NCI-H2029 treated with DMSO at 0.1 percent for 48 hours (cell line): Measurements from ENCODE around the gene LRRC8C.

Experiments
- DNase-seq: peaks from one replicate; lab custom pipeline; 2025; lab: John Stamatoyannopoulos, UW

The LRRC8C gene

GRCh38 chr1:89767618-89768017, 134.7 kb downstream of the LRRC8C start:
- no peak for DNase-seq
